ENCODE measurements around the gene DGKB. TPM values are rescaled to one million over a fixed set of nuclear protein-coding genes. Genes with fewer than 3 reads are reported as not detected.
A peak's percentile ranks its signal among the peaks of the same experiment; 100 is the strongest.

The DGKB gene
- total and polyA plus RNA-seq, 2 of the 8 experiments (the other 6 are each of a cell fraction or from before 2014, with no cell fraction given) = 1.9 to 2.6 TPM

DNA sequence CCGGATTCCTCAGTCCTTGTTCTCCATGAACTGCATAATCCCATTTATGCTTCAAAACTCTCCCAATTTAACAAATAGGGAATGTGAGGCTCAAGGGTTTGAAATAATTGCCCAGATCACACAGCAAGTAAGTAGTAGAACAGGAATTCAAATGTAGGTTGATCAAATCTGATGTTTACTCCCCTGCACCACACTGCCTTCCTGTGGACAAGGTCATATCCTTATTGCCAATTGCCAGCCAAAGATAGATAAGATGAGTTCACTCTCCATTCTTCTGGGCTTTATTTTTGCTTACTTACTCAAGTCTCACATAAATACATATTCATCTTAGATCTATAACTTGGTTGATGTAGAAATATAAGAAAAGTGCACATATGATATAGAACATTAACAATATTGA, 477.9 kb downstream of the DGKB start (continued):
- peak; percentile 51 to 60 for TF ChIP-seq RAD21 (IDR thresholded peaks at IDR 0.05 in 1 of 2, conservative IDR thresholded peaks at IDR 0.05 in 1 of 2; ENCODE audit: low read depth in 2 of 2, low read length in 2 of 2)
- TF ChIP-seq ASH2L (IDR thresholded peaks at IDR 0.05; ENCODE audit: low read length) = no peak
- no peak for TF ChIP-seq KDM5A (IDR thresholded peaks at IDR 0.05; ENCODE audit: low read length)
- no peak for TF ChIP-seq ATF3 (IDR thresholded peaks at IDR 0.05; ENCODE audit: insufficient read depth, low read depth, low read length)

Data from H1 (cell line).